DMS53 treated with DMSO at 0.1 percent for 48 hours (cell line): ENCODE data around the gene FAM240B.

ENCODE experiments used
- DNase-seq: peaks from one replicate; lab custom pipeline; 2025; ENCODE audit not compliant: unreplicated experiment; lab: John Stamatoyannopoulos, UW

FAM240B gene

GRCh38 chr9:38670542-38671371, 49.2 kb downstream of the FAM240B start:
- DNase-seq: no peak

DNA sequence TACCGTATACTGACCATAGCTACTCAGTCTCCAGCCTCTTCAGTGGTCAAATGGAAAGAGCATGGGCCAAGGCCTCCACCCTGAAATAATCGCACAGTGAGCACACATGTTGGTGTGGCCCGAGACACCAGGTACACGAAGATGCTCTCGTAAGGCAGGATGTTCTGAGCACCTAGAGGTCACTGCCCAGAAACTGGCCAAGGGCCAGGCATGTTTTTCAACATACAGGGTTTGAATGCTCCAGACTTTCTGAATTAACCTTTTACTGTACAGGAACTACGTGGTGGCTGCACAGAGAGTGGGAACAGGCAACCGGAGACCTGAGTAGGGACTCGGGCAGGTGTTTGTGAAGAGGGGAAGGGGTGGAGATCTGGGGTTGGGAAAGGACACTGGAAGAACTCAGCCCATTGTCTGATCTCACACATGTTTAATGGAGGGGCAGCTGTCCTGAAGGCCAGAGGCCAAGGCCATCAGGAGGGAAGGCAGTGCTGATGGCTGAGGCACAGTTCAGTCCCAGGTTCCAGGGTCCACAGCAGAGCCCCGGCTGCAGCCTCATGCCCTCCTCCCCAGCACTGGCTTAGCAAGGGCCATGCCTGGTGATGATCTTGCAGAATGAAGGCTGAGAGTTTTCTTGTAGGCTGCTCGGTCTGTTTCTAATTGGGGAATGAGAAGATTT, 51.0 kb downstream of the FAM240B start:
- DNase-seq: no peak

- no peak for DNase-seq
These were observed 57.0 kb downstream of the FAM240B start for GRCh38 chr9:38662763-38663593.

DNA sequence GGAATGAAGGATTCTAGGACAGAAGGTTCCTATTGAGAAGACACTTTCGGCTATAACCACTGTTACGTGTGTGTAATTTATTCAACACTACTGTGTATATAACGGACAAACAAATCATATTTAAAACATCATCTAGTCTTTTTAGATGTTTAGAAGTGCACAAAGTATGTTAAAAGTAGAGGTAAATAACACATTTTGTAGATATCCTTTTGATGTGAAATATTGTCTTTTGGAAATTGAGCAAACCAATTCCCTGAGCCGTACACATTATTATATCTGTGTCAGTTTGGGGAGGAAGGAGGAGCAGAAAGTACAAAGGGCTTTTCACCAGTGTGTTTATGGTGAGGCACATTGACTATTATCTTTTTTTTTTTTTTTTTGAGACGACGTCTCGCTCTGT, 60.4 kb downstream of the FAM240B start:
- DNase-seq: no peak

DNA sequence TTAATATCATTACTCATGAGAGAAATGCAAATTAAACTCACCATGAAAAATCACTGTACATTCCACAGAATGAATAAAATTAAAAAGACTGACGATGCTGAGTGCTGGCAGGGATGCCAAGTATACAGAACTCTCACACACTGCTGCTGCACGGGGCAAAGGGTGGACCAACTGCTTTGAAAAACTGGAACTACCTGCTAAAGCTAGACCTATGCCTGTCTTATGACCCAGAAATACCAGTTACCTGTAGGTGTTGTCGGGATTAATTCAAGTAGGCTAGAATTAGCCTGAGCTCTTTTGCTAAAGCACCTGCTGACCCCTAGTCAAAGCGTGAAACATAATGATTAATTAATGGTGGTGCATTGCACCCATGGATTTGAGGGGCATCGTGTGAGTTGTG, 63.0 kb downstream of the FAM240B start:
- no peak for DNase-seq

GRCh38 chr9:38652486-38652885, 67.4 kb downstream of the FAM240B start:
- no peak for DNase-seq

GRCh38 chr9:38652044-38652443, 67.9 kb downstream of the FAM240B start:
- DNase-seq: no peak

GRCh38 chr9:38651400-38652042, 68.4 kb downstream of the FAM240B start:
- no peak for DNase-seq

DNA sequence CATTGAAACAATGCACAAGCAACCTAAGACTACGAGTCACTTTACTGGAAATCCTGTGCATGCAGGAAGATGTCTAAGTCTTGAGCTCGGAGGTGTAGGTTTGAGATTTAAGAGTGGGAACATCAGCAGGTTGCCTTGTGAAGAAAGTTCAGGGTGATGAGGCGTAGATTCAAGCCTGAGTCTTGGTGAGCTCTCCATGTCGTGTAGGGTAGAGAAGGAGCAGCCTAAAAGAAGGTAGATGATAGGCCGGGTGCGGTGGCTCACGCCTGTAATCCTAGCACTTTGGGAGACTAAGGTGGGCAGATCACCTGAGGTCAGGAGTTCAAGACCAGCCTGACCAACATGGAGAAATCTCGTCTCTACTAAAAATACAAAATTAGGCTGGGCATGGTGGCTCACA, 69.4 kb downstream of the FAM240B start:
- DNase-seq: no peak

- DNase-seq: no peak
These were observed 70.1 kb downstream of the FAM240B start for GRCh38 chr9:38649731-38650363.

GRCh38 chr9:38644601-38645000, 75.3 kb downstream of the FAM240B start:
- DNase-seq: no peak
